ENCODE data around the gene ABR.
"Not testable (repeated sequence)": the region's sequence is repeated elsewhere in the genome, so short reads cannot be mapped to it uniquely, and the experiment has no call there.

The ABR gene

GRCh38 chr17:1070411-1070810 is 109.4 kb downstream of the ABR start:
- Histone ChIP-seq H3K36me3 (ENCODE audit: low read depth) (peaks cover 36% of the 10 kb centered on the region), H3K4me1 (ENCODE audit: insufficient read depth, poor library complexity, severe bottlenecking) (peaks cover 7% of the 10 kb centered on the region), H3K27ac (ENCODE audit: poor library complexity, severe bottlenecking) (no peak overlapping the region), H3K4me3 (ENCODE audit: severe bottlenecking) (no peak overlapping the region), H3K27me3 (ENCODE audit: insufficient read depth, poor library complexity, severe bottlenecking) (no peaks in the 10 kb centered on the region), H3K9me3 (ENCODE audit: severe bottlenecking) (no peaks in the 10 kb centered on the region)
- DNase-seq (ENCODE audit: low spot score) (peak; percentile 55), ATAC-seq (ENCODE audit: low read depth) (no peak)
- TF ChIP-seq, protein P1, sequence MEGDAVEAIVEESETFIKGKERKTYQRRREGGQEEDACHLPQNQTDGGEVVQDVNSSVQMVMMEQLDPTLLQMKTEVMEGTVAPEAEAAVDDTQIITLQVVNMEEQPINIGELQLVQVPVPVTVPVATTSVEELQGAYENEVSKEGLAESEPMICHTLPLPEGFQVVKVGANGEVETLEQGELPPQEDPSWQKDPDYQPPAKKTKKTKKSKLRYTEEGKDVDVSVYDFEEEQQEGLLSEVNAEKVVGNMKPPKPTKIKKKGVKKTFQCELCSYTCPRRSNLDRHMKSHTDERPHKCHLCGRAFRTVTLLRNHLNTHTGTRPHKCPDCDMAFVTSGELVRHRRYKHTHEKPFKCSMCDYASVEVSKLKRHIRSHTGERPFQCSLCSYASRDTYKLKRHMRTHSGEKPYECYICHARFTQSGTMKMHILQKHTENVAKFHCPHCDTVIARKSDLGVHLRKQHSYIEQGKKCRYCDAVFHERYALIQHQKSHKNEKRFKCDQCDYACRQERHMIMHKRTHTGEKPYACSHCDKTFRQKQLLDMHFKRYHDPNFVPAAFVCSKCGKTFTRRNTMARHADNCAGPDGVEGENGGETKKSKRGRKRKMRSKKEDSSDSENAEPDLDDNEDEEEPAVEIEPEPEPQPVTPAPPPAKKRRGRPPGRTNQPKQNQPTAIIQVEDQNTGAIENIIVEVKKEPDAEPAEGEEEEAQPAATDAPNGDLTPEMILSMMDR (IDR thresholded peaks at IDR 0.05; ENCODE audit: poor library complexity, severe bottlenecking), result no peak

DNA sequence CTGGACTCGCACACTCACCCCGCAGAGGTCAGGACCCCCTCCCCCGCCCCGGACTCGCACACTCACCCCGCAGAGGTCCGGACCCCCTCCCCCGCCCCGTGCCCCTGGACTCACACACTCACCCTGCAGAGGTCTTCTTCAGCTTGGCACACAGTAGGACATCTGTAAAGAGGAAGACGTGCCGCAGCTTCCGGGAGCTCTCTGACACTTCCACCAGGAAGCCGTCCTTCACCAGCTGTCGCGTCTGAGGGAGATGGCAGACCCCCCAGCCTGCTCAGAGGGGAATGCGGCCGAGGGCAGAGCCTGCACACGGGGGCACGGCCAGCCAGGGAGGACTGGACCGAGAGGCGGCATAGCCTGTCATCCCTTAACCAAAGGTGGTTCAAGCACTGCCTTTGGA is 109.9 kb downstream of the ABR start:
- H3K27ac ChIP-seq (ENCODE audit: poor library complexity, severe bottlenecking), result no peak overlapping the region
- no peak for ATAC-seq (ENCODE audit: low read depth)
- H3K27me3 ChIP-seq (ENCODE audit: insufficient read depth, poor library complexity, severe bottlenecking), result no peaks in the 10 kb centered on the region

GRCh38 chr17:1068356-1068755 is 111.4 kb downstream of the ABR start:
- H3K4me3 ChIP-seq (ENCODE audit: severe bottlenecking), result no peak overlapping the region
- H3K4me1 ChIP-seq (ENCODE audit: insufficient read depth, poor library complexity, severe bottlenecking), result peaks cover 7% of the 10 kb centered on the region
- H3K27me3 ChIP-seq (ENCODE audit: insufficient read depth, poor library complexity, severe bottlenecking), result no peaks in the 10 kb centered on the region
- no peak overlapping the region for H3K27ac ChIP-seq (ENCODE audit: poor library complexity, severe bottlenecking)
- no peaks in the 10 kb centered on the region for H3K9me3 ChIP-seq (ENCODE audit: severe bottlenecking)
- ATAC-seq (ENCODE audit: low read depth) (no peak), DNase-seq (ENCODE audit: low spot score) (peak; percentile 30)
- TF ChIP-seq, protein P1 (IDR thresholded peaks at IDR 0.05; ENCODE audit: poor library complexity, severe bottlenecking), result no peak
- peaks cover 36% of the 10 kb centered on the region for H3K36me3 ChIP-seq (ENCODE audit: low read depth)

More for the DNA sequence above, 109.9 kb downstream of the ABR start:
- Histone ChIP-seq H3K9me3 (ENCODE audit: severe bottlenecking) (no peaks in the 10 kb centered on the region), H3K4me1 (ENCODE audit: insufficient read depth, poor library complexity, severe bottlenecking) (peaks cover 7% of the 10 kb centered on the region), H3K36me3 (ENCODE audit: low read depth) (peaks cover 36% of the 10 kb centered on the region), H3K4me3 (ENCODE audit: severe bottlenecking) (no peak overlapping the region)
- DNase-seq (ENCODE audit: low spot score), result peak; percentile 45
- TF ChIP-seq, protein P1 (IDR thresholded peaks at IDR 0.05; ENCODE audit: poor library complexity, severe bottlenecking), result no peak

GRCh38 chr17:1067282-1067956 is 112.4 kb downstream of the ABR start:
- peak overlapping the region; percentile 8 for H3K27ac ChIP-seq (ENCODE audit: poor library complexity, severe bottlenecking)
- H3K4me1 ChIP-seq (ENCODE audit: insufficient read depth, poor library complexity, severe bottlenecking), result peaks cover 7% of the 10 kb centered on the region
- DNase-seq (ENCODE audit: low spot score) (peak; percentile 89), ATAC-seq (ENCODE audit: low read depth) (peak; percentile 98)
- TF ChIP-seq, protein P1 (IDR thresholded peaks at IDR 0.05; ENCODE audit: poor library complexity, severe bottlenecking), result no peak
- H3K36me3 ChIP-seq (ENCODE audit: low read depth), result peaks cover 36% of the 10 kb centered on the region
- no peaks in the 10 kb centered on the region for H3K27me3 ChIP-seq (ENCODE audit: insufficient read depth, poor library complexity, severe bottlenecking)
- no peak overlapping the region for H3K4me3 ChIP-seq (ENCODE audit: severe bottlenecking)
- no peaks in the 10 kb centered on the region for H3K9me3 ChIP-seq (ENCODE audit: severe bottlenecking)

DNA sequence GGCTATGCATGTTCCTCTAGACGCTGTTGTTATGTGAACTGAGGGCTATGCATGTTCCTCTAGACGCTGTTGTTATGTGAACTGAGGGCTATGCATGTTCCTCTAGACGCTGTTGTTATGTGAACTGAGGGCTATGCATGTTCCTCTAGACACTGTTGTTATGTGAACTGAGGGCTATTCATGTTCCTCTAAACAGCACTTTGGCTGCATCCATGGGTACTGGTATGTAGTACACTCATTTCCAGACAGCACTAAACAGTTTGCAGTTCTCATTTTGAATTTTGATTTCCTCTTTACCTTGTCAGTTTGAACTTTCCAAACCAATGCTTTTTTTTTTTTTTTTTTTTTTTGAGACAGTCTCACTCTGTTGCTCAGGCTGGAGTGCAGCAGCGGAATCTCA is 114.4 kb downstream of the ABR start:
- not testable (repeated sequence) for H3K27ac ChIP-seq (ENCODE audit: poor library complexity, severe bottlenecking); H3K9me3 ChIP-seq (ENCODE audit: severe bottlenecking); ATAC-seq (ENCODE audit: low read depth); DNase-seq (ENCODE audit: low spot score); H3K27me3 ChIP-seq (ENCODE audit: insufficient read depth, poor library complexity, severe bottlenecking); H3K4me3 ChIP-seq (ENCODE audit: severe bottlenecking)
- Histone ChIP-seq H3K4me1 (ENCODE audit: insufficient read depth, poor library complexity, severe bottlenecking) (peaks cover 14% of the 10 kb centered on the region), H3K36me3 (ENCODE audit: low read depth) (peaks cover 38% of the 10 kb centered on the region)
